CD4-positive, alpha-beta T cell treated with Interleukin-4 for 1 hour (primary cell): ENCODE results near the gene AHCYL1.

Source experiments
- DNase-seq, 2 donors: peaks; one replicate each; pipeline ENCODE4 v3.0.0-alpha.2; 2020 to 2022

Gene AHCYL1

GRCh38 chr1:110064576-110065337 lies 80.2 kb downstream of the AHCYL1 start:
- no peak for DNase-seq

GRCh38 chr1:110065841-110066240 lies 81.3 kb downstream of the AHCYL1 start:
- no peak for DNase-seq

- DNase-seq, result no peak
Observed at GRCh38 chr1:110067479-110067892, 82.9 kb downstream of the AHCYL1 start.

- DNase-seq, result no peak
Observed at GRCh38 chr1:110067893-110068645, 83.5 kb downstream of the AHCYL1 start.

DNA sequence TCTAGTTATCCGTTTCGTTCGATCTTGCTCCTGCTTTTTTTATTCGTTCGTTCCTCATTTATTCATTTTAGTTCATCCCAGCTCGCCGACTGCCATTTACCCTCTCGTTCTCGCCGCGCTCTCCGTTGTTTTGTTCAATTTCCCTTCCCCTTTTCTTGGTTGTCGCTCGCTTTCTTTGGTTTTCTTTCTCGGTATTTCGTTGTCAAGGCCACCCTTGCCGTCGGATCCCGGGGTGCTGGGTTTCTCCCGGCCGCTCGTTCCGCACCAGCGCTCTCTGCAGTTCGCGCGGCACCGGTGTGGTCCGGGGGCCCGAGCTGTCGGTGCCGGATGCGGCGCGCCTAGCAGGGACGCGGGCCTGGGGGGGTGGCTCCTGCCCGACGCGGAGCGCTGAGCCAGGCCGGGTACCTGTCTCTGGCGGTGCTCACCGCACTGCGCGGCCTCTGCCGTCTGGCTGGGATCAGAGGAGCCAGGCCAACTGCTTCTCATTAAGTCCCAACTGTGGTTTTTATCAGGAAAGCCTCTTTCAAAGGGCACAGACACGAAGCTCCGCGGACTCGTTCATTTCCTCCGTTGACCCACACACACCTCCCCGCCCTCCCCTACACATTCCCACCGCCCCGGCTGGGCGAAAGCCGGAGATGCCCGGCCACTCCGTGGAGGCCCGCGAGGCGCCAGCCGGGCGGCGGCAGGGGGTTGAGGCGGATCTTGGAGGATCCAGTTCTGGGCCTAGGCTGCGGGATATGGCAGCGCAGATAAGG lies 84.3 kb downstream of the AHCYL1 start:
- peak in 1 of 2 donors; percentile 20 for DNase-seq

- no peak for DNase-seq
Observed at GRCh38 chr1:110069404-110070281, 85.1 kb downstream of the AHCYL1 start.

GRCh38 chr1:110070282-110070669 lies 85.7 kb downstream of the AHCYL1 start:
- no peak for DNase-seq

DNA sequence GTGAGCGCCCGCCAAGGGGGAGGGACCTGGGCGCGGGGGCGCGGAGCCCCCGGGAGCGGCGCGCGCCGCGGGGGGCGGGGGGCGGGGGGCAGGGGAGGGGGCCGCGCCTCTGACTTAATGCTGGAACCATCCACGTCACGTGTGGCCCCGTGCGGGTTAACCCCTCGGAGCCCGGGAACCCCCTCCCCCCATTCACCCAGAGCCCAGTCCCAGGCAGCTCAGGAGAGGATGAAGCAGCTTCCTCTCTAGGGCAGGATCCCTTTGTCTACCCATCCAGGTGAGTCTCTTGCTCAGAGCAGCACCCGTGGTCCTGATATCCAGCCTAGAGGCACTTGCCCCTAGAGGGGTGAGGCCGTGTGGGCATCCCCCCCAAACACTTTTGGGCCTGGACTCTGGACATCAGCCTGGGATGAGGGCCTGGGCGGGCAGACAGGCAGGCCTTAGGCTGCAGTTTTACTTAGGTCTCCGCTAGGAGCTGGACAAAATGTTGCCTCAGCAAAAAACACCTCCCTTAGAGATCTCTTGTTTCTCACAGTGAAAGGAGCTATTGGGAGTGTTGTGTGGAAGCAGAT lies 86.2 kb downstream of the AHCYL1 start, which contains the start of gene ALX3:
Gene ALX3 (minus strand): TSS at position 2 of the 572 bp plus-strand sequence. CDS start 60 bp downstream, outside the sequence.
- DNase-seq, result no peak
